NCI-H2171 (cell line): ENCODE results near the gene ZDHHC16.
"Not testable (repeated sequence)": the region's sequence is repeated elsewhere in the genome, so short reads cannot be mapped to it uniquely, and the experiment has no call there.

Experiments
- DNase-seq: peaks from one replicate; lab custom pipeline; 2025; lab: John Stamatoyannopoulos, UW

ZDHHC16 gene

DNA sequence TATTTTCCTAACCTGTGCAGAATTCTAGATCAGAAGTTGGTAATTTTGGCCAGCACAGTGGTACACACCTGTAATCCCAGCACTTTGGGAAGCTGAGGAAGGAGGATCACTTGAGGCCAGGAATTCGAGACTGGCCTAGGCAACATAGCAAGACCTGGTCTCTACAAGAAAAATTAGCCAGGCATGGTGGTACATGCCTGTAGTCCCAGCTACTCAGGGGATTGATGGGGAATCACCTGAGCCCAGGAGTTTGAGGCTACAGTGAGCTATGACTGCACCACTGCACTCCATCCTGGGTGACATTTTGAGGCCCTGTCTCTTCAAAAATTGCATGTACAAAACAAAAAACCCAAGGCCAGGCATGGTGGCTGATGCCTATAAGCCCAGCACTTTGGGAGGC lies 11.4 kb upstream of the ZDHHC16 start:
- no peak for DNase-seq

DNA sequence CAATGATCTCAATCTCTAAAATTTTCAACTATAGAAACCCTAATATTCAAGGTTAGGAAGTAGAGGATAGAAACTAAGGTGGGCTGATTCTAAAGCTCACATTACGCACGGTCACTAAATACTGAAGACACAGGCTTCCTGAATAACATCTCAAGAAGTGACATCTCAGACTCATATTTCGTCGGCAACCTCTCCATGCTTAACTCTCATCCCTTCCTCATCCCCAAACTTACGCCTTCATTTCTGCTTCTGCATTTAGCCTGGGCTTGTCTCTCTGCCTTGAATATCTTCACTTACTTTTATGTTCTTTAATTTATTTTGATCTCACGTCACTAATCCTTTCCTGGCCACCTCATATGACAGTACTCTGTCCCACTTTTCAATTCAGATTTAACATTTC lies 10.8 kb upstream of the ZDHHC16 start:
- DNase-seq: no peak

DNA sequence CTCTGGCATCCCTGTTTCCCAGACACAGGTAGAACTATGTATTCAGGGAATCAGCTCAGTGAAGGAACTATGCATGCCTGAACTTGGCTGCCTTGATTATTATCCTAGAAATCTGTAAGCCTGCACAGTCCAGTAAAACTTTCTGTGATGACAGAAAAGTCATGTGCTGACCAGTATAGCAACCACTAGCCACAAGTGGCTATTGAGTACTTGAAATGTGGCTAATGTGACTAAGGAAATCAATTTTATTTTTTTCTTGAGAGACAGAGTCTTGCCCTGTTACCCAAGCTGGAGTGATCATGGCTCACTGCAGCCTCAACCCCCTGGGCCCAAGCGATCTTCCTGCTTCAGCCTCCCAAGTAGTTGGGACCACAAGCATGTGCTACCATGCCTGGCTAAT lies 3.7 kb upstream of the ZDHHC16 start:
- no peak for DNase-seq

DNA sequence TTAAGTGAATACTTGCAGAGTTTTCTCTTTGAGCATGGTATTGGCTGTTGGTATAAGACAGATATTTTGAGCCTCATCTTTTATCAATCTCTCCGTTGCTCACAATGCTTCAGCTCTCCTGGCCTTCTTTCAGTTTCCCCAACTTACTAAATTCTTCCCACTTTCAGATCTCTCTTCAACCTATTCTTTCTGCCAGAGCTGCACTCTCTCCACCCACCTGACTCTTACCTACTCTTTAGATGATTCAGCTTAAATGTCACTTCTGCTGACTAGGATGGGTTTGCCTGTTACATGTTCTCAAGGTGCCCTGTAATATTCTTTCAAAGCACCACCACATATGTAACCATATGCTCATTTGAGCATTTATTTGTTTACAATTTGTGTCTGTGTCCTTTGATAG lies 1.8 kb upstream of the ZDHHC16 start:
- DNase-seq: no peak

DNA sequence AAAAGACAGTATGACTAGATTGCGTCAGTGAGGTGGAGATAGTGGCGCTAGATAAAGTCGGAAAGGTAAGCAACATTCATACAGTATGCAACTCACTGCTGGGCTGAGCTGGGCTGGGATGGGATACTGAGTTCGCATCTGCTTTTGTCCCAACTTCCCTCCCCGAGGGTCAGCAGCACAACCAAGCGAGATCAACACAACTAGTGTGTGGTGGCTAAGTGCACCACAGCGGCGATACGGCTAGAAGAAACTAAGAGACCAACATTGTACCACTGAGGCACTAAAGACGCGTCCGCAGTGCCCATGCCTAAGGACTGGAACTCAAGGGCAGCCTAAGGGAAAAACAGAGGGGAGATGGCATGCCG lies 636 bp upstream of the ZDHHC16 start:
- DNase-seq: no peak

DNA sequence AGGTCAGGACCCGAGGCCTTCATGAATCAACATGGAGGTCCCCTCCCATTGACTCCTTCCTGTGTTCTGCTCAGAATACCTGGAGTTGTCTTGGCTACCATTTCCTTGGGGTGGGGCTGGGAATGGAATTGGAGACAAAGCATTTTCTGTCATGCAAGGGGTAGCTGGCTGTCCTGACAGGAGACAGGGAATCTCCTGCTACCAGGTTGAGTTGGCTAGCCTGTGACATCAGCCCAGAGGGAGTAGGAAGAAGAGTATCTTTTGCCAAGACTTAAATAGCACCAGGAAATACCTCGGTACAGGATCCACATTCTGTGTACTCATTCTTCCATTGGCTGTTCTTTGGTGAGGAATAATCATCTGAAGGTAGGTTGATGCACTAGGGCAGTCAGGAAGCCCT lies 4.9 kb downstream of the ZDHHC16 start:
- DNase-seq: no peak

DNA sequence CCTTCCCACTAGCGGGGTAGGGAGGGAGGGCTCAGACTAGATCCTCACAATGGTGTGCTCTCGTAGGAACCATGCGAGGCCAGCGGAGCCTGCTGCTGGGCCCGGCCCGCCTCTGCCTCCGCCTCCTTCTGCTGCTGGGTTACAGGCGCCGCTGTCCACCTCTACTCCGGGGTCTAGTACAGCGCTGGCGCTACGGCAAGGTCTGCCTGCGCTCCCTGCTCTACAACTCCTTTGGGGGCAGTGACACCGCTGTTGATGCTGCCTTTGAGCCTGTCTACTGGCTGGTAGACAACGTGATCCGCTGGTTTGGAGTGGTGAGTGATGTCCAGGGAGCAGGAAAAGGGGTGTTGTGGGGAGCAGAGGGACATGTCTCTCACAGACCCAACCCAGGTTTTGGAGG lies 5.6 kb downstream of the ZDHHC16 start:
- no peak for DNase-seq

DNA sequence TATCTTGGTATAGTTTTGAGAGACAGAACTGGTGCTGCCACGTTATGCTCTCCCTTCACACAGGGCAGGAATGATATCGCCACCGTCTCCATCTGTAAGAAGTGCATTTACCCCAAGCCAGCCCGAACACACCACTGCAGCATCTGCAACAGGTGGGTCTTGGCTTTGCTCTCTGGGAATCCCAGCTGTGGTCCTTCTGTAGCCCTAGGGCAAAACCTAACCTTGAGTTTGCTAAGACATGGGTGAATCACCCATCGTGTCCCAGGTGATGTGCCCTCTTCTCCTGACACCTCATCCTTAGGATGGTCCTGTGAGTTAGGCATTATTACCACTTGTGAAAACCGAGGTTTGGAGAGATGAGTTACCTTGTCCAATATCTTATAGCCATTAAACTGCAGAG lies 6.4 kb downstream of the ZDHHC16 start:
- no peak for DNase-seq

DNA sequence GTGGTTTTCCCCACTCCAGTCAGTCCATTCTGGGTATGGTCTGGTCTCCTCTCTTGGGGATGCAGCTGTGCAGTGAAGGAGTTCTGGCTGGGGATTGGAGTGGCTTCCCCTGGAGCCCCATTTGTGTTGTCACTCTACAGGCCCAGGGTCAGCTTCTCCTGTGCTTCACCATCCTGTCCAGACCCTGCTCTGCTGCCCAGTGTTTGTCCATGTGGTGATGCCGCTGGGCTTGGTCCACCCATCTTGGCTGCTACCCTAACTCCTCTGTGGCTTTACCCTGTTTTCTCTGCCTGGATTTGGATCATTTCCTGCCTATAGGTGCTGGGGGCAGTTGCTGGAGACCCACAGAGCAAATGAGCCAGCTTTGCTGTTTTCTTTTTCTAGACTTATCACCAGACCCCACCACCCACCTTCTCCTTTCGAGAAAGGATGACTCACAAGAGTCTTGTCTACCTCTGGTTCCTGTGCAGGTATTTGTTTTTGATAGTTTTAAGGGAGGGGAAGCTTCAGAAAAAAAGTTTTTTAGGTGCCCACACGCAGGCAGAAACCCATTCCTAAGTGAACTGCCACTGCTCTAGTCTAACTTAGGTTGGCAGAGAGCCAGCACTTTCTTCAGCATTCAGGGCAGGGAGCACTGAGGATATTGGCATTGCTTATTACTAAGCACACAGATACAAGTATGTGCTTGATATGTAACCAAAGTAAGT lies 8.5 kb downstream of the ZDHHC16 start:
- DNase-seq: no peak

DNA sequence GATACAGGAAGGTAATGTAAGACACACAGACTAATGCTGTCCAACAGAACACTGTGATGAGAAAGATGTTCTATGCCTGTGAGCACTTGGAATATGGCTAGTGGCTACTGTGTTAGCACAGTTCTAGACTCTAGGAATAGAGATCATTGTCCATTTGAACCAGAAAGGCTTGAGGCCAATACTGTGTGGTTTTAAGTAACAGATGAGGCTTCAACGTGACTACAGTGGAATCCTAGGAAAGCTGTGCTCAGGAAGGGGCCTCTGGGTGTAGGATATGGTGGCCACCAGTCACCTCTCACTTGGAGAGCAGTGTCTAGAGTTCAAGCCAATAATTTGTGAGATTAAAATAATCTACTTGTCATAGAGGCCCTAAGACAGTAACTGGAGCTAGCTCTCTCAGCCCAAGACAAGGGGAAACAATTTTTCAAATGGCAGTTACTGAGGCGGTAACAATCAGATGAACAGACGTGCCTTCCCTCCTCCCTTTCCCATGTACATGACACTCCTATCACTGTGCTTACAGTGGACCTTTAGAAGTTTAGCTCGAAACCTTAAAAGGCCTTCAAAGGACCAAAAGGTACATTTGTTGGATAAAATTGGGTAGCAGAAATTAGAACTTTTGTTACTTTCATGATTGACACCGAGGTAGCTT lies 10.2 kb downstream of the ZDHHC16 start:
- no peak for DNase-seq

DNA sequence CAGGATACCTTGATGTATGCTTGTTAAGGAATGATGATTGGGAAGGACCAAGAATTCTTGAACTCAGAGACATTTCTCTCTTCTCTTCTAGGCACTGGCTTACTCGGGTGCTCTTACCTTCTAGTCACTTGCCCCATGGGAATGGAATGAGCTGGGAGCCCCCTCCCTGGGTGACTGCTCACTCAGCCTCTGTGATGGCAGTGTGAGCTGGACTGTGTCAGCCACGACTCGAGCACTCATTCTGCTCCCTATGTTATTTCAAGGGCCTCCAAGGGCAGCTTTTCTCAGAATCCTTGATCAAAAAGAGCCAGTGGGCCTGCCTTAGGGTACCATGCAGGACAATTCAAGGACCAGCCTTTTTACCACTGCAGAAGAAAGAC lies 10.7 kb downstream of the ZDHHC16 start:
- no peak for DNase-seq

DNA sequence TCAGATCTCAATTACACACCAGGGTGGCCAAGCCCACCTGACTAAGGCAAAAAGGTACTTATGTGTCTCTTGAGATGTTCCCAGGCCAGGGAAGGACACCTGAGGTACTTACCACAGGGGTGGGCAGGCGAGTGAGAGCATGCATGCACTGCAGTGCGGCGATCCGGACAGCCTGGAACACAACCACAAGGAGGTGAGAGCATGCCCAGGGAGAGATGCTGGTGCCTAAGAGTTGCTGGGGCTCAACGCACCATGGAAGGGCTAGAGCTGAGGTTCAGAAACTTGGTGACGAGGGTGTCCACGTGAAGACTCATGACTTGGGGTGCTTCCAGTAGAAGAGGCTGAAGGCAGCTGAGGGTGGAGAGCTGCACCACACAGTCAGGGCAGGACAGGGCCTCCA lies 13.1 kb downstream of the ZDHHC16 start:
- no peak for DNase-seq

DNA sequence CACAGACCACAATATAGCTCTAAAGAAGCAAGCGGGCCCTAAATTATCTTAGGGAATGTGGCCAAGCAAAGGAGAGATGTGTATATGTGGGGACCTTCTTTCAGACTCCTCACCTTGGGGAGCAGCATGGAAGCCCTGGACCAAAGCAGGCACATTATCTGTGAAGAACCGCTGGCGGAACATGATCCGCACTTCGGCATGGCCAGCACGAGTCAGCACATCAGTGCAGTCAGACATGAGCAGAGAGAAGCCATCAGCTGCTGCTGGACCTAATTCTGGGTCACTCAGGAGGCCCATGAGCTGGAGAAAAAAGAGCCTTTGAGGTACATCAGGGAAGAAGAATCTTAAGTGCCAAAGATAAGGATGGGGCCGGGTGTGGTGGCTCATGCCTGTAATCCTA lies 14.0 kb downstream of the ZDHHC16 start:
- no peak for DNase-seq

DNA sequence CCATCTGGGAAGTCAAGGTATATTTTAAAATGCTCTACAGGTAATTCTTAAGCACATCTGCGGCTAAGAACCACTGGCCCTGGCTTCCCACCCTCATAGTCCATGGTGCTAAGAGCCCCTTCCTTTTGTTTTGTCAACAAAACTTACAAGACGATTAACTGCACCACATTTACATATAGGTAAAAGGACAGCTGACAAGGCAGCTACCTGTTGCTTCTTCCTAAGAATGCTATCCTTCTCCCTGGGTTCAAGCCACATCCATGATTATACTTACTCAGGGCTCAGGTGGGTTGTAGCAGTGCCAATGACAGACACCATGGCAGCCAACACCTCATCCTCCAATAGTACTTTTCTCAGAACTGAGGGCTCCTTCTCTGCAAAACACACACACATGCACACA lies 16.3 kb downstream of the ZDHHC16 start:
- DNase-seq: no peak

DNA sequence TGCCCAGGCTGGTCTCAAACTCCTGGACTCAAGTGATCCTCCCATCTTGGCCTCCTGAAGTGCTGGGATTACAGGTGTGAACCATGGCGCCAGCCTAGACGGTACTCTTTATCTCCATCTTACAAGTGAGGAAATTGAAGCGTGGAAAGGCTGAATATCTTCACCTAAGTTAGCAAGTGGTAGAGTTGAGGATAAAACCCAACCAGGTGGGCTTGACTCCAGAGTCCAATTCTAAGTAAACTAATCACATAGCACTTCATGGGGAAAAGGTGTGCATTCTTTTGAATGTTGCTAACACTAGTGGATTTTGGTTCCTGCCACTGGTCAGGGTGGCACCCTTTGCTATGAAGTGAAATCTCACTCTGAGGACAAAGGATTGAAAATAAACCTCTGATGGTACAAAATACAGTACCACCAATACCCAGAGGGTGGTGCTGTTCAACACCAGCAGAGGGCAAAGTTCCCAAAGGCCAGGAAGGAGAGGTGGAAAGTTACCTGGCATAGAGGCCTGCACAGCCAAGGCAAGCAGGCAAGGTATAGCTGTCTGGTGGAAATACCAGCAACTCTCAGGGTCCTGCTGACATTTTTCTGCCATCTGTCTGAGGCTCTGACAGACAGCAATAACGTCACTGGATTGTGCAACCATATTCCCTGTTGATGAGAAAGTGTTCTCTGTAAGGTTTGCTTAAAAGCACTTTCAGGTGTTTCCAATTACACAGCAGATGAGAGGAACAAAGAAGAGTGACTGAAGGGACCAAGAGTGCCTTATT lies 17.6 kb downstream of the ZDHHC16 start:
- peak; percentile 37 for DNase-seq

DNA sequence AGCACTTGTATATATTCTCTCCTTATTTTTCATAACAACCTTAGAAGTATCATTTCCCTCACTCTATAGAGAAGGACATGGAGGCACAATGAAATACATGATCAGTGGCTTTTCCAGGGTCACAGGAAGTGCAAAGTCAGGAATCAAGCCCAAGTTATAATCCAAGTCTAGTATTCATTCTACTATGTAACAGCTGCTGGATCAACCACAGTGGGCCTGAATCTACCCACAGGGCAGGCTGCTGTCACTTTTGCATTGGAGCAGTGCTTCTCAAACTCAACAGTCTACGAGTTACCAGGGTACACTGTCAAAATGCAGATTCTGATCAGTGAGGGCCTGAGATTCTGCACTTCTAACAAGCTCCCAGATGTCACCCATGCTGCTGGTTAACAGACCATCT lies 18.3 kb downstream of the ZDHHC16 start:
- no peak for DNase-seq

DNA sequence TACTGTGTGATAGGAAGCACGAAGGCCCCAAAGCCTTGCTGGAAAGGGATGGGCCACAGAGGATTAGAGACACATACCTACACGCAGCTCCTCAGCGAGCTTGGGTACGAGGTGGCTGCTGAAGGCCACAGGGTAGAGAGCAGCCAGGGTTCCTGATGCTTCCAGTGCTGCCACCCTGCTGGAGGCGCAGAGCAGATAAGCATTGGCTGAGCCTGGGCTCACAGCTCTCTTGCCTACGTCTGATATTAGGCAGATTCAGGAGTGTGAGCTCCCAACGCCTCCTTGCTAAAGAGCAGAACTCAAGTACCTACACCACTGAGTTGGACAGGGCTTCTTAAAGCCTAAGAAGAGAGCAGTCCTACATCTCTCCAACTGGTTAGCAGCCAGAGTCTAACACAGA lies 20.0 kb downstream of the ZDHHC16 start:
- DNase-seq: no peak

DNA sequence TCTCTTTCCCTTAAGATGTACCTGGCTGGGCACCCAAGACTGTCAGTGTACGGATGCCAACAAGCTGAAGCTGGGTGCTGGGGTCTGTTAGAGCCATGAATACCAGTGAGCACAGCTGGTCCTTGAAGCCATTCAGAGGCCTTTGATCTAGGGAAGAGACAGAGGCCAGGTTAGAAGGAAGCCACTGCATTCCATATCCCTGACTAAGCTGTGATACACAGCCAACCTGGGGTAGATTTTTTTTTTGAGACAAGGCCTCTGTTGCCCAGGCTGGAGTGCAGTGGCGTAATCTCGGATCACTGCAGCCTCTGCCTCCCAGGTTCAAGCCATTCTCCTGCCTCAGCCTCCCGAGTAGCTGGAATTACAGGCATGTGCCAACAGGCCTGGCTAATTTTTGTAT lies 20.8 kb downstream of the ZDHHC16 start:
- no peak for DNase-seq

DNA sequence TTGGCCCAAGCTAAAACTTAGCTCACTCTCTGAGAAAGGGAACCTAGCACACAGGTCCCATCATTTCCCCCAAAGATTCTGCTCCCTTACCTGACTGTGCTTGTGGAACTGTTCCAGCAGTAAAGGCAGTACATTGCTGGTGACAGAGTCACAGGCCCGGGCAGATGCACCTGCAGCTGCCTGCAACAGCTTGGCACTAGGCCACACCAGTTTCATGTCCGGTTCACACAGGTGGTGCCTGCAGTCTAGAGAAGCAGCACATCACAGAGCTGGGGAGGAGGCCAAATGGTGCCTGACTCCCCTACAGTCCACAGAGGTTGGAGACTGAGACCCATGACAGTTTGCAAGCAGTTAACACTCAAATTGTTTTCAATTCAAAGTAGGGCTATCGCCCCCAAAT lies 22.2 kb downstream of the ZDHHC16 start:
- DNase-seq: no peak

DNA sequence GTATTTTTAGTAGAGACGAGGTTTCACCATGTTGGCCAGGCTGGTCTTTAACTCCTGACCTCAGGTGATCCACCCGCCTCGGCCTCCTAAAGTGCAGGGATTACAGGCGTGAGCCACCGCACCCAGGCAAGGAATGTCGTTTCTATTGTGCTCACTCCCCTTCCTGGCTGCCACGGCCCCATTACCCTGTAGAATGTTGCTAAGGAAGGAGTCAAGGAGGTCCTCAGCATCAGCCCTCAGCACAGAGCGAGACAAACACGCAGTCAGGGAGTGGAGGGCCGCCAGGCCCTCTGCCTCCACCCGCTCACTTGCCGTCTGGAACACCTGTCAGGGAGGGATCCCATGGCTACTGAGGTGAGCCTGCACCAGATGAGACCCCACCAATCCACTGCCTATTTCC lies 22.8 kb downstream of the ZDHHC16 start:
- not testable (repeated sequence) for DNase-seq

DNA sequence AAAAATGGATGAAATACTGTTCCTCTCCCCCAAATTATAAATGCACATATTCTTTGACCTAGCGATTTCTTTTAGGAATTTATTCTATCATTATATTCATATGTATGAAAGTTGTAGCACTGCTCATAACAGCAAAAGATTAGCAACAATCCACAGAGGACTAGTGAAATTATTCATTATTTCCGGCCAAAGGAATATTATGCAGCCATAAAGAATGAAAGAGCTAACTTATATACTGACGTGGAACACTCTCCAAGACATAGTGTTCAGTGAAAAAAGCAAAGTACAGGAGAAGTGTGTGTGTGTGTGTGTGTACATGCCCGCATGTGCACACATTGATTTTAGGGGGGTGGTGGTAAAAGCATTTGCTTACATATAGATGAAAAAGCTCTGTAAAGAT lies 28.9 kb downstream of the ZDHHC16 start:
- no peak for DNase-seq

DNA sequence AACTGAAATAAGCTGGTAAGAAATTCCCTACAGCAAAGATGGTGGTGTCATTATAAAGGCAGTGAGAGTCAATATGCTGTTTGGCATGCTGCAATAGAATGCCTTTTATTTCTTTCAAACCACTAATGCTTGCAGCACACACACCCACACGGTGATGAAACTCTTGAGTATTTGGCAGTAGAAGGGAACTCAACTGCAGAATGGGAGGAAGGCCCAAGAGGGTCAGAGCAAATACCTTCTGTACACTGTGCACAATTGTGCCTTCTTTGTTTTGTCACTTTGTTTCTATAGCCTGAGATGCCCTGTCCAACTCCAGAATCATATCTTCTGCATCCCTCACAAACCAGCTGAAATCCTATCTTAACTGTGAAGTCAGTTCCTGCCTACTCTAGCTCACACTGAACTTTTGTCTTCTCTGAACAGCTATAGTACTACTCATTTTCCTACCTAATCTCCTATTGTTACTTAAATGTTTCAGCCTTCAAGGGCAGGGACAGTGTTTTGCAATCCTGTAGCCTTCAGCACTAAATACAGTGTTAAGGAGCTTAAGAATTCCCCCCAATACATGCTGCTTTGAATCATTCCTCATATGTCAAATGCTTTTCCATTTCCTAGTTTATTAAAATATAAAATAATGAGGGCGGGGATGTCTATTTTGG lies 30.1 kb downstream of the ZDHHC16 start:
- no peak for DNase-seq

DNA sequence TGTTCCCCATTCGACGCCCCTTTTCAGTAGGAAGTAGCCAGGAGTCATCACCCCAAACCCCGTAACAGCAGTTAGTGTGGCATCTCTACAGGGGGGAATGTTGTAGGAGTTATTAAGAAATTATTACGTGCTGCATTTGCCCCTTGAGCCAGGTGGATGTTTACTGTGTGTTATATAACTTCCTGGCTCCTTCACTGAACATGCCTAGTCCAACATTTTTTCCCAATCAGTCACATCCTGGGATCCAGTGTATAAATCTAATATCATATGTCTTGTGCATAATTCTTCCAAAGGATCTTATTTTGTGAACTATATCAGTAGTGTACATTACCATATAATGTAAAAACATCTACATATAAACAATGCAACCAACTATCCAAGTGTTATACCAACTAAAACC lies 33.4 kb downstream of the ZDHHC16 start:
- DNase-seq: not testable (repeated sequence)
